GM13977 (cell line): ENCODE results near the gene MOB3C.

Source experiments
- DNase-seq: peaks from one replicate; pipeline ENCODE4 v3.0.0; 2012; ENCODE audit warnings: low spot score
- CTCF ChIP-seq: IDR thresholded peaks from 2 replicates; pipeline ENCODE4 v1.5.1; 2012; ENCODE audit warnings: mild to moderate bottlenecking, control low read depth; ENCODE audit not compliant: insufficient read depth; ENCODE audit errors: extremely low read depth, missing control alignments
- in situ Hi-C: fragments of 300-500 bp; cut with MboI; formaldehyde crosslinking; loops from one replicate; pipeline ENCODE4 v1.12.0; 2022; ENCODE audit warnings: low sequenced_read_pairs, low pct_unique_long_range_greater_than_20kb, mixed read lengths, inconsistent platforms; ENCODE audit not compliant: unreplicated experiment

MOB3C gene

GRCh38 chr1:46615735-46616134, 876 bp downstream of the MOB3C start:
- no peak for DNase-seq
- in situ Hi-C loops: no loop called here
- no peak for TF ChIP-seq CTCF

- DNase-seq: no peak
- in situ Hi-C loops: no loop called here
- TF ChIP-seq CTCF: no peak
Observed at GRCh38 chr1:46615088-46615487, 1.5 kb downstream of the MOB3C start.

- no peak for DNase-seq
- in situ Hi-C loops: no loop called here
- TF ChIP-seq CTCF: no peak
Observed at GRCh38 chr1:46614604-46614984, 2.0 kb downstream of the MOB3C start.

- TF ChIP-seq CTCF: no peak
- DNase-seq: peak; percentile 73
- in situ Hi-C loops: no loop called here
Observed at GRCh38 chr1:46613661-46614603, 2.7 kb downstream of the MOB3C start.

GRCh38 chr1:46612937-46613660, 3.5 kb downstream of the MOB3C start:
- in situ Hi-C loops: no loop called here
- no peak for DNase-seq
- no peak for TF ChIP-seq CTCF

- no peak for TF ChIP-seq CTCF
- in situ Hi-C loops: no loop called here
- no peak for DNase-seq
Observed at GRCh38 chr1:46611691-46612221, 4.9 kb downstream of the MOB3C start.
